GM21447 (cell line): ENCODE results near the gene LRRIQ3.
"Not testable (repeated sequence)": the region's sequence is repeated elsewhere in the genome, so short reads cannot be mapped to it uniquely, and the experiment has no call there.

Experiments
- ATAC-seq: cut with Tn5 transposase; IDR thresholded peaks from one replicate; pipeline ENCODE4 v1.9.1; 2021; ENCODE audit not compliant: unreplicated experiment

Gene LRRIQ3, protein sequence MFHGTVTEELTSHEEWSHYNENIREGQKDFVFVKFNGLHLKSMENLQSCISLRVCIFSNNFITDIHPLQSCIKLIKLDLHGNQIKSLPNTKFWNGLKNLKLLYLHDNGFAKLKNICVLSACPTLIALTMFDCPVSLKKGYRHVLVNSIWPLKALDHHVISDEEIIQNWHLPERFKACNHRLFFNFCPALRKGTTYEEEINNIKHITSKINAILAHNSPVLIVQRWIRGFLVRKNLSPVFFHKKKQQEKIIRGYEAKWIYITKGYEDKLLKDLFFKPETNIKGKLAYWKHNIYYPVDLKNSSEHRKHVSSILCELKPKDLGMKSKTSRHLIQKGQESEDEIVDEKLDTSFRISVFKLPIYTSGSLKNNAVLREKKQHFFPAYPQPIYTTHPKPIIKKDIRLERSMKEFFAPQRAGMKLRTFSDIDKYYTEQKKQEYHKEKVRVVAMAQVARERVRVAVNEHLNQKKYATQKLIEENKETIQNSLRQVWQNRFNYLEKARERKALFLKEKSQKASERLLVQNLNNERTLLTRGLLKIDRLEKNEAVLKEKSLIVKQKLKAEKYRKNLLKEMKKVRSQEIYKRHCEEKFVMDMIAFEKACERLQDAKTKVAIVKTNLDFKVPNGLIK

GRCh38 chr1:74197657-74198552 is at the start of gene LRRIQ3, which contains the start of gene FPGT:
Gene LRRIQ3, minus strand, starts transcription at chr1:74198176. Its CDS starts 14,492 bp downstream, at chr1:74183684.
Gene FPGT, plus strand, starts transcription at chr1:74198242. Its CDS starts 37 bp downstream, at chr1:74198279.
- ATAC-seq = peak; percentile 93

DNA sequence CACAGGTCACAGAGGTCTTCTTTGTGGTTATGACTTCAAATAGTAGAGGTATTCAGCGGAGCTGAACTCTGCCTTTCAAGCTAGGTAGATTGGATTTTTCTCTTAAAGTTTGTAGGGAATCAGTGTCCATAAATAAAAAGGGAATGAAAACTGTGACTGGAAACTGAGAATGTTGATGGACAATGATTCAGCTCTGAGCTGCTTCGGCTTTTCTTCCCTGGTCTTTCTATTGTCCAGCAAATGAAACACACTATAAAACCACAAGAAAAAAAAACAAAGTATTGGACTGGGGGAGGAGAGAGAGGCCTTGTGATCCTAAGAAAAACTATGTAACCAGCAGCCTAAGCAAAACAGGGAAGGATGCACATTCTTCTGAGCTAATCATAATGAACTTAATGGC is 48.3 kb upstream of the LRRIQ3 start:
- no peak for ATAC-seq

- ATAC-seq = no peak
Measured at GRCh38 chr1:74245168-74245772, 47.3 kb upstream of the LRRIQ3 start.

DNA sequence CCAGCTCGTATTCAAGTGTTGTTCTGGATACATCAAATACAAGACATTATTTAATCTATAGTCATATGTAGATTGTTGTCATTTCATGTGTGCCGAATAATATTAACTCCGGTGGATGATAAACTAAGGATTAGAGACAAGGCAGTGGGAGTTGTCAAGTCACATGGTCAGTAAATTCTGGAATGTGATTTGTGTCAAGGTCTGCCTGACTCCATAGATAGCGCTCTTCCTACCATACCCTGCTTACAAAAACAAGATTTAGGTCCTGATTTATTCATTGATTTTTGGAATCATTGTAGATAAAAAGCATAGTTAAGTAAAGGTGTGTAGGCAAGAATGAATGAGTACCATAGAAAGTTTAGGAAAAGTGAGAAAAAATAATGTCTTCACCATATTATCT is 39.8 kb upstream of the LRRIQ3 start:
- no peak for ATAC-seq

- ATAC-seq = no peak
Measured at GRCh38 chr1:74237035-74237434, 39.1 kb upstream of the LRRIQ3 start.

DNA sequence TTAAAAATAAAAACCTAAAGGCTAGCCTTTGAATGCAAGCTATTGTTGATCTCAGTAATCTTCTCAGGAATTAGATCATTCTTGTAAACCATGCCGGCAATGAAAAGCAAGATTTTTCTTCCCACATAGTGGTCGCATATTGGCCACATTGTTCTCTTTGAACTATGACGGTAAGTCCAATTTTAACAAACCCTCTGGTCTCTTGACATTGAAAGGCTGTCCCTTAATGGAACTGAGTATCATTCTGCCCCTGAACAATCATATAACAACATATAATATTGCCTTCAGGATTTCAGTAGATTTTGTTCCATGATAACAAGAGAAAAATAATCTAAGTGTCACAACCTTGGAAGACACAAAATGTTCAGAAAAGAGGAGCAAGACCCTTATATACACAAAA is 38.5 kb upstream of the LRRIQ3 start:
- no peak for ATAC-seq

- ATAC-seq = no peak
Measured at GRCh38 chr1:74235153-74235552, 37.2 kb upstream of the LRRIQ3 start, which contains the start of gene TNNI3K. Gene TNNI3K, plus strand, starts transcription at chr1:74235387. Its CDS starts 65 bp downstream, at chr1:74235452.

- no peak for ATAC-seq
Measured at GRCh38 chr1:74223453-74223852, 25.5 kb upstream of the LRRIQ3 start.

GRCh38 chr1:74222701-74223100 is 24.7 kb upstream of the LRRIQ3 start:
- ATAC-seq = no peak

DNA sequence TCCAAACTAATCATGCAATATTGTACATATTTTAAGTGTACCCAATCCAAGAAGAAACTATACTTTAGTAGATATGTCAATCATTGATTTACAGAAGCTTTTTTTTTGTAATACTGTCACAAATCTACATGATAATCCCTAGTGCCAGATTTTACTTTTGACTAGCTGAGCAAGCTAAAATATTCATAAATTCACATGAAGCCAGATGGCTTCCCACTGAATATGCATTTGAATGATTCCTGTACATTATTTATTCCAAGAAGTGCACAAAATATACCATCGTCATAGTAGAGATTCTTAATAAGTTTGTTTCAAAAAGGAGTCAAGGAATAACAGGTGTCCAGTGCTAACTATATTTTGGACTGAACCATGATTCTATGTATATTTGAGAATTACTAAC is 17.3 kb upstream of the LRRIQ3 start:
- ATAC-seq = no peak

DNA sequence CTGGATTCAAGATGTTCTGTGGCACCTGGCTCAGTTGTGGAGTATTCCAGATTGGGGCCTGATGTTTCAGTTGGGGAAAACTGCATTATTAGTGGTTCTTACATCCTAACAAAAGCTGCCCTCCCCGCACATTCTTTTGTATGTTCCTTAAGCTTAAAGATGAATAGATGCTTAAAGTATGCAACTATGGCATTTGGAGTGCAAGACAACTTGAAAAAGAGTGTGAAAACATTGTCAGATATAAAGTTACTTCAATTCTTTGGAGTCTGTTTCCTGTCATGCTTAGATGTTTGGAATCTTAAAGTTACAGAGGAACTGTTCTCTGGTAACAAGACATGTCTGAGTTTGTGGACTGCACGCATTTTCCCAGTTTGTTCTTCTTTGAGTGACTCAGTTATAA is 7.3 kb upstream of the LRRIQ3 start:
- ATAC-seq = no peak

GRCh38 chr1:74199504-74199903 is 1.5 kb upstream of the LRRIQ3 start:
- no peak for ATAC-seq

DNA sequence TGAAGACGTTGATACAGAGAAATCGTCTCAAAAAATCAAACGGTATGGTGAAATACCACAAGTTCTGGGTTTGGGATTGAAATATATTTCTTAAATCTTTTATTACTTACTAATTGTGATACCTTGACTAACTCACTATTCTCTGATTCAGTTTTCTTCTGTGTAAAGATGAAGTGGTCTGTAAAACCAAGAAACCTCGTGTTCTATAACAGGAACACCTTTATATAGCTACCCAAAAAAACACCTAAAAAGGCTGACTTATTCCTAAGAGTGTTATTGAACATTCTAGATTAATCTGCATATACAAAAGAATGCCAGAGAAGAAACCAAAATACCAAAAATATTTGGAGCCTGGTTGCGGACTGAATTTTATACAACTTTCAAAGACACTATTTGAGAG is 721 bp downstream of the LRRIQ3 start:
- no peak for ATAC-seq

- ATAC-seq = no peak
Measured at GRCh38 chr1:74195339-74195738, 2.6 kb downstream of the LRRIQ3 start.

DNA sequence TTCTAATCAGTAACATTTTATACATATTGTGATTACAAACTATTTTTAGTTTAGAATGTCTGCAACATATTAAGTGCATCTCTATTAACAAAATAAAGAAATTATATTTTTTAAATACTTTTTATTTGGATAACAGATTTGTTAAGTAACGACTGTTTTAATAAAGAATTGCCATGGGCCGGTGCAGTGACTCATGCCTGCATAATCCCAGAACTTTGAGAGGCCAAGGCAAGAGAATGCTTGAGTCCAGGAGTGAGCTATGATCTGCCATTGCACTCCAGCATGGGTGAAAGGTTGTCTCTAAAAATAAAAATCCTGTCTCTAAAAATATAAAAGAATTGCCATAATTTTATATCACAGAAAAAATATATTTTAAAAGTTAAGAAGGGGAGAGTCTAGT is 4.1 kb downstream of the LRRIQ3 start:
- no peak for ATAC-seq

DNA sequence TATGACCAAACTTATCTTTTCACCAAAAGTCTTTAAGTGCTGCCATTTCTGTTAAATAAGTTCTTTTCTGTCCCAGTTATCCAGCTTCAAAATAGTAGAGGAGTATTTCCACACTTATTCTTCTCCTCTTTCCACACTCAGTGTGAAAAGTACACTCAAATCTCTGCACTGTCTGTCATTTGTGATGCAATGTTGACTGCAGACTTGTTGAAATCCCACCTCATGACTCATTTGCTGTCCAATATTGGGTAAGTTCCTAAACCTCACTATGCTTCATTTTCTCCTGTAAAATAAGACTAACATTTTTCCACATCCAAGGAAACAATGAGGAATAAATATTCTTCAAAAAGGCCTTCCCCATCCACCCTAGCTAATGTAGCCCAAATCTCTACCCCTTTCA is 17.5 kb downstream of the LRRIQ3 start:
- ATAC-seq = no peak

DNA sequence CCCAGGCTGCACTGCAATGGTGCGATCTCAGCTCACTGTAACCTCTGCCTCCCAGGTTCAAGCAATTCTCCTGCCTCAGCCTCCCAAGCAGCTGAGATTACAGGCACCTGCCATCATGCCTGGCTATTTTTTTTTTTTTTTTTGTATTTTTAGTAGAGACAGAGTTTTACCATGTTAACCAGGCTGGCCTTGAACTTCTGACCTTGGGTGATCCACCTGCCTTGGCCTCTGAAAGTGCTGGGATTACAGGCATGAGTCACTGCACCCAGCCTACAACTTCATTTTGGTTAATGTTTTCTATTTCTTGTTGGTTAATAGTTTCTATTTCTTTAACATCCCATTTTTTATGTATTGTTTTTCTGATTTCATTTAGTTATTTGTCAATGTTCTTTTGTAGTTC is 23.6 kb downstream of the LRRIQ3 start:
- ATAC-seq = not testable (repeated sequence)

DNA sequence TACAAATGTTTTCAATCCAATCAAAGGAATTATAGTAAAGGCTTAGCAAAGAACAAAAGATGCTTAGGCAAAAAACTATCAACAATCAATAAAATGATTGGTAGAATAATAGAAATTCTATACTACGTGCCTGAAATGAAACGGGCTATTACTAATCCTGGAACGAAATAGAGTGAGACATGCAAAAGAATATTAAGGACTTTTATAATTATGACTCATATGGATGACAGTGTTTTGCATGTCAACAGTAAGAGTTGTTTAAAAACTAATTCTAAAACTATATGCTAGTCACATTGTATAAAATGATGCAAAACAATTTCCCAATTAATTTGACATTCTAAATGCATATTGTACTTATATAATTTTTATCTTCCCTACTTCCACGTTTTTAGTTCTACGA is 35.6 kb downstream of the LRRIQ3 start:
- ATAC-seq = no peak

GRCh38 chr1:74161497-74161896 is 36.5 kb downstream of the LRRIQ3 start:
- no peak for ATAC-seq

DNA sequence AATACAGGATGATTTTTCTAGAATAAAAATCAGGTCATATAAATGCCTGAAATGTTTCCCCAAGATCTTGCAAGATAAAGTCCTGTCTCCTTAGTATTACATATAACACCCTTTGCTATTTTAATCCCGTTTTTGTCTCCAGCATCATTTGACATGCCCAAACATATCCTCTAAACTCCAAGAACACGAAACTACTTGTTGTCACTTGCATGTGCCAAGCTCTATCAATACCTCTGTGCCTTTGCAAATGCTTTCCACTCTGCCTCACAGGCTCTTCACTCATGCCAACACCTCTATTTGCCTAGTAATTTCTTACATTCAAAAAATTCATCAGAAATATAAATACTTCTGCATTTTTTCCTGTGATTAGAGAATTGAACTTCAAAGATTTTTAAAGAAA is 37.9 kb downstream of the LRRIQ3 start:
- no peak for ATAC-seq

- ATAC-seq = no peak
Measured at GRCh38 chr1:74145086-74145485, 52.9 kb downstream of the LRRIQ3 start.
